Measurements from ENCODE around the gene PACRG.

GRCh38 chr6:162898011-162898410 is 170.2 kb downstream of the PACRG start:
- TF ChIP-seq, protein P1, sequence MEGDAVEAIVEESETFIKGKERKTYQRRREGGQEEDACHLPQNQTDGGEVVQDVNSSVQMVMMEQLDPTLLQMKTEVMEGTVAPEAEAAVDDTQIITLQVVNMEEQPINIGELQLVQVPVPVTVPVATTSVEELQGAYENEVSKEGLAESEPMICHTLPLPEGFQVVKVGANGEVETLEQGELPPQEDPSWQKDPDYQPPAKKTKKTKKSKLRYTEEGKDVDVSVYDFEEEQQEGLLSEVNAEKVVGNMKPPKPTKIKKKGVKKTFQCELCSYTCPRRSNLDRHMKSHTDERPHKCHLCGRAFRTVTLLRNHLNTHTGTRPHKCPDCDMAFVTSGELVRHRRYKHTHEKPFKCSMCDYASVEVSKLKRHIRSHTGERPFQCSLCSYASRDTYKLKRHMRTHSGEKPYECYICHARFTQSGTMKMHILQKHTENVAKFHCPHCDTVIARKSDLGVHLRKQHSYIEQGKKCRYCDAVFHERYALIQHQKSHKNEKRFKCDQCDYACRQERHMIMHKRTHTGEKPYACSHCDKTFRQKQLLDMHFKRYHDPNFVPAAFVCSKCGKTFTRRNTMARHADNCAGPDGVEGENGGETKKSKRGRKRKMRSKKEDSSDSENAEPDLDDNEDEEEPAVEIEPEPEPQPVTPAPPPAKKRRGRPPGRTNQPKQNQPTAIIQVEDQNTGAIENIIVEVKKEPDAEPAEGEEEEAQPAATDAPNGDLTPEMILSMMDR (IDR thresholded peaks at IDR 0.05) = no peak
- no peak for TF ChIP-seq POLR2A (IDR thresholded peaks at IDR 0.05)
